HG02973 (cell line): ENCODE data around the gene TM9SF2.
A peak's percentile ranks its signal among the peaks of the same experiment; 100 is the strongest.

Source experiments
- ATAC-seq: cut with Tn5 transposase; IDR thresholded peaks from one replicate; pipeline ENCODE4 v1.9.1; 2021; ENCODE audit warnings: moderate library complexity; ENCODE audit not compliant: unreplicated experiment

Gene TM9SF2

DNA sequence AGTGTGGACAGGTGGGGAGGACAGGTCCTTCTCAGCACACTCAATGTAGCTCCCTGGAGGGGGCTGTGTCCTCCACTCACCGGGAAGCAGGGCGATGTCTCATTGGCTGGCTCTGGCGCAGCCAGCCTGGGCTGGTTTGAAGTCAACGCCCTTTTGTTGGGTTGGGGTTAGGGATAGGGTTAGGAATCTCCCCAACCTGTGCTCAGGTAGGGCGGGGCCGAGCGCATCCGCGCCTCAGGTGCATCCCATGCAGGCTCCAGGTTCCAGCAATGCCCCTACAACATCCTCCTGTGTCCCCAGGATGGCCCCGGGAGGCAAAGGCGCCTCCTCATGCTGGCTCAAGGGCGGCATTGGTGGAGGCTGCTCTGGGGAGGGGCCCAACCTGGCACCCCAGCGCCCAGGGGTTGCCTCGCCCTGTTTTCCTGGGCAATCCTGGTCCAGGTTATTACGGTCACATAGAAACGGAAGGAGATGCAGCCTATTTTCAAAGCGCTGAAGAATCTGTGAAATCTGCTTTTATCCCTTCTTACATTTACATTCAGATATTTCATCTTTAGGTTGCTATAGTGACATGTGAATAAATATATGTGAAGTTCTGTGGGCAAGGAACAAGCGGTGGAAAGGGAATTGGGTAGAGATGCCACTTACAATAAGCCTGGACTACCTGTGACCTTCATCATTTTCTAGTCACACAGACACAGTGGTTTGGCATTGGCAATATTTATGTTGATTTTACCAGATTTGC, 74.3 kb downstream of the TM9SF2 start:
- ATAC-seq = no peak

- ATAC-seq = no peak
These were observed 77.0 kb downstream of the TM9SF2 start for GRCh38 chr13:99577934-99578917.

DNA sequence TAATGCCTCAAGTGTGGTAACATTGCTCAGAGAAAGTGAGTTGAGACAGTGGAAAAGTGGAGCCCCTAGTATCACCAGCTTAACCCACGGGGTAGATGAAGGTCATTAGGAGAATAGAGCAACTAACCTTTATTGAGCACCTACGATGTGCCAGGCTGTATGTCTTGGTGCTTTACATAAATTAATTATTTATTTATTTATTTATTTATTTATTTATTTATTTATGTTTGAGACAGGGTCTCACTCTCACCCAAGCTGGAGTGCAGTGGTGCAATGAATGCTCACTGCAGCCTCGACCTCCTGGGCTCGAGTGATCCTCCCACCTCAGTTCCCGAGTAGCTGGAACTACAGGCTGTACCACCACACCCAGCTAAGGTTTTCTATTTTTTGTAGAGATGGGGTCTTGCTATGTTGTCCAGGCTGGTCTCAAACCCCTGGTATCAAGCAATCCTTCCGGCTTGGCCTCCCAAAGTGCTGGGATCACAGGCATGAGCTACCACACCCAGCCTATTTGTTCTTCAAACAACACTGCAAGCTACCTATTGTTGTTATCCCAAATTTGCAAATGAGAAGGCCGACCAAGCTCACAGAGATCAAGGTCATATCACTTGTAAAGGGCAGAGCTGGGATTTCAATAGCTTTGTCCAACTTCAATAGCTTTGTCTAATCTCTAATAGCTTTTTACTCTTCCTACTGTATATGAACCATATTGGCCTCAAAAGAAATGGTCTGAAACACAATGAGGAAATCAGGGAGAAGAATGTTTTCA, 79.4 kb downstream of the TM9SF2 start:
- no peak for ATAC-seq

DNA sequence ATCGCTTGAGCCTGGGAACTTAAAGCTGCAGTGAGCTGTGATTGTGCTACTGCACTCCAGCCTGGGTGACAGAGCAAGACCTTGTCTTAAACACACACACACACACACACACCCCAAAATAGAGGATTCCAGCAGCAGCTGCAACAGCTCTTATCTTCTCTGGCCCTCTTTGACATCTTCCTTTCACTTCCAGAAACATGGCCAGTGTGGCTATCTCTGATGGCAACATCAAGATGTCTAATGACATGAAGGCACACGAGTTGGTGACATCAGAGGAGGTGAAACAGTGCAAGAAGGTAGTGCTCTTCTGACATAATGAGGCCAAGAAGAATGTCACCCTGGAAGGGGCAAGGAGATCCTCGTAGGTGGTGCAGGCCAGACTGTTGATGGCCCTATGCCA, 81.2 kb downstream of the TM9SF2 start:
- ATAC-seq = no peak

DNA sequence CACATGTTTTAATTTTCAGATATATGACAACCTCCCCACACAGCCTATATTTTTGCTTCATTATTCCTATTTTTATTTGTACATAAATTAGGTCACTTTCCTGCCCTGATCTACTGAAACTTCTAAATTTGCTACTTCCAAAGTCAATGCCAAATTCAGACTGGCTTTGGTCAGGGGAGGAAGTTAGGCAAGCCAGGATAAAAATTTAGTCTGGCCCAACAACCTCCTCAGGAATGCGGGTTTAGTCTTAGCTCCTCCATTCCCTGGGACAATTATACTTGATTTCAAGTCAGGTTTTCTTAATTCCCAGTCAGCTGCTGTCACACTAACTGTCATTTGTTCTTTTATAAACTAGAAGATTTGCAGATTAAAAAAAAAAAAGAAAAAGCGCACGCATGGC, 84.3 kb downstream of the TM9SF2 start:
- ATAC-seq = no peak

DNA sequence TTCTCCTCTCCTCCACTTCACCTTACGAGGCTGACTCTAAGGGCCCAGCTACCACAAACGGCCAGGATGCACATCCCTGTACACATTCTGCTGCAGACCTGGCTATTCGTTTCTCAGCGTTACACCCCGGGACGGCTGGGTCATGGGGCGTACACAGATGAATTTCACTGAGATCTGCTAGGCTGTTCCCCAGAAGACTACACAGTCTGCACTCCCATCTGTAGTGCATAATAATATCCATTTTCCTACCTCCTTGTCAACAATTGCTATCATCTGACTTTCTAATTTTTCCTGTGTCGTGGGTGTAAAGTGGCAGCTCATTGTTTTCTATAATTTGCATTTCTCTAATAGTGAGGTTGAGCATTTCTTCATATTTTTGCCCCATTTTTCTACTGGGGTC, 85.7 kb downstream of the TM9SF2 start:
- ATAC-seq = no peak

DNA sequence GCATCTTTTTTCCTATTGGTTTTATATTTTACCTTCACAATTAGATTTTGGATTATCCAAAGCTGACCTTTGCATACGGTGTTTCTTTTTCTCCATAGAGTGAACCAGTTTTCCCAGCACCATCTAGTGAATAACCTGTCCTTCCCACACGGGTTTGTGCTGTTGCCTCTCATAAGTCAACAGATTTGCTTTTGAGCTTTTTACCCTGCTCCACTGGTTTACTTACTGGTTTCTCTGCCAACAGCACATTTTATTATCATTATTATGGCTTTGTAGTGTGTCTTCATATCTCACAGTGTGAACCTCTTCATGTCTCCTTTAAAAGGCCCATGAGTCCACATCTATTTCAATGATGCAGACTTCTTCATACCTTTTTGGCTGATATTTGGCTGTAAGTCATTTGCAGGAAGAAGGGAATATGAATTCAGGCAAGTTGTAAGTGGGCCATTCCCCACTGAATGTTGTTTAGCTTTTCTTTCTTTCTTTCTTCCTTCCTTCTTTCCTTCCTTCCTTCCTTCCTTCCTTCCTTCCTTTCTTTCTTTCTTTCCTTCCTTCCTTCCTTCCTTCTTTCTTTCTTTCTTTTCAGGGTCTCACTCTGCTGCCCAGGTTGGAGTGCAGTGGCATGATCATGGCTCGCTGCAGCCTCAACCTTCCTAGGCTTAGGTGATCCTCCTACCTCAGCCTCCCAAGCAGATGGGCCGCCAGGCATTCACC, 86.8 kb downstream of the TM9SF2 start:
- no peak for ATAC-seq

- no peak for ATAC-seq
These were observed 88.3 kb downstream of the TM9SF2 start for GRCh38 chr13:99589575-99589974.

- ATAC-seq = no peak
These were observed 89.3 kb downstream of the TM9SF2 start for GRCh38 chr13:99590519-99591011.

- no peak for ATAC-seq
These were observed 94.9 kb downstream of the TM9SF2 start for GRCh38 chr13:99596180-99596579.

DNA sequence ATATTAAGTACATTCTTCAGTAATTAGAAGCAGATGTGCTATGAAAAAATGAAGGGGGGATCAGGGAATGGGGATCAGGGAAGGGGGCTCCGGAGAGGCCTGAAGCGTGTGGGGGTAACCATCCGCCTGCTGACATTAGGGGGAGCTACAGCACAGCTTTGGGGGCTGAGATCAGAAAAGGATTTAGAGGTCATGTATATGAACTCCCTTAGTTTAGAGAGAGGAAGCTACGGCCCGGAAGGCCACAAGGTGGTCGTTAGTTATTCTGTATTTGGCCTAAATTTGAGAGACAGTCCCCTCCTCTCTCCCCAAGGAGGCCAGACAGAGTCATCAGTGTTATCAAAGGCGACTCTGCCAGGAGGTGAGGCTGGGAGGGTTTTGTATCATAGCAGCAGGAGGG, 99.0 kb downstream of the TM9SF2 start:
- no peak for ATAC-seq

GRCh38 chr13:99601535-99601934, 100.3 kb downstream of the TM9SF2 start:
- ATAC-seq = no peak

- ATAC-seq = no peak
These were observed 103.4 kb downstream of the TM9SF2 start for GRCh38 chr13:99604636-99605035.

- peak; percentile 52 for ATAC-seq
These were observed 104.4 kb downstream of the TM9SF2 start for GRCh38 chr13:99605420-99606323.

GRCh38 chr13:99606324-99607066, 105.2 kb downstream of the TM9SF2 start, which contains the start of gene CLYBL:
TSS of gene CLYBL (plus strand) at chr13:99606690.
- peak; percentile 78 for ATAC-seq

GRCh38 chr13:99608345-99608744, 107.1 kb downstream of the TM9SF2 start:
- no peak for ATAC-seq

- ATAC-seq = no peak
These were observed 109.5 kb downstream of the TM9SF2 start for GRCh38 chr13:99610702-99611289.
